HepG2 (cell line): ENCODE data around the gene TCN2. TPM values are rescaled to one million over a fixed set of nuclear protein-coding genes. Genes with fewer than 3 reads are reported as not detected.
A peak's percentile ranks its signal among the peaks of the same experiment; 100 is the strongest.

Source experiments
- BCLAF1 ChIP-seq: fragments of 450-650 bp; IDR thresholded peaks from 2 replicates; pipeline ENCODE4 v1.6.1; 2017; ENCODE audit warnings: mild to moderate bottlenecking
- FOXP4 ChIP-seq: sonication (generic); formaldehyde crosslinking; IDR thresholded peaks from 2 replicates; pipeline ENCODE4 v1.4.0; 2020; ENCODE audit warnings: missing genetic modification reagents
- GABPA ChIP-seq, 2 experiments: IDR thresholded peaks; 2 replicates each; pipeline ENCODE4 v1.6.1; 2011 to 2016; ENCODE audit warnings: low read depth in 2 of 2, low read length in 1 of 2, missing biosample characterization in 1 of 2, missing genetic modification characterization in 1 of 2
- HMGXB3 ChIP-seq: sonication (generic); formaldehyde crosslinking; IDR thresholded peaks from 2 replicates; pipeline ENCODE4 v1.4.0; 2020; ENCODE audit warnings: missing genetic modification reagents, borderline replicate concordance
- HMGXB4 ChIP-seq, 2 experiments: sonication (generic) in 1 of 2; formaldehyde crosslinking in 1 of 2; IDR thresholded peaks; 2 replicates each; pipeline versions ENCODE4 v1.4.0 to v1.6.1; 2018 to 2020; ENCODE audit warnings: missing genetic modification reagents in 2 of 2, borderline replicate concordance in 1 of 2, low read depth in 1 of 2, mild to moderate bottlenecking in 1 of 2, missing biosample characterization in 1 of 2
- MLX ChIP-seq: IDR thresholded peaks from 2 replicates; pipeline ENCODE4 v1.6.1; 2016
- MNT ChIP-seq: fragments of 450-650 bp; IDR thresholded peaks from 2 replicates; pipeline ENCODE4 v1.6.1; 2016
- PCBP2 ChIP-seq: fragments of 200-400 bp; formaldehyde crosslinking; optimal IDR thresholded peaks from 2 replicates; pipeline ENCODE3; 2018; ENCODE audit warnings: low read length, low read depth; ENCODE audit not compliant: poor library complexity, severe bottlenecking
- ZBTB44 ChIP-seq: sonication (generic); formaldehyde crosslinking; IDR thresholded peaks from 2 replicates; pipeline ENCODE4 v1.4.0; 2020; ENCODE audit warnings: missing genetic modification reagents
- ZNF260 ChIP-seq: sonication (generic); formaldehyde crosslinking; IDR thresholded peaks from 2 replicates; pipeline ENCODE4 v1.4.0; 2020; ENCODE audit warnings: missing genetic modification reagents, low read depth, mild to moderate bottlenecking, borderline replicate concordance
- polyA plus RNA-seq, 8 experiments: library from polyadenylated mRNA; depleted of rRNA in 3 of 8; stranded (reverse) in 7 of 8; unstranded in 1 of 8; fragments of >200 nt; fragmentation: Illumina TruSeq in 4 of 8; extraction: Trizol in 4 of 8; gene quantifications; 2 replicates each; pipeline versions ENCODE4 v1.2.1 to v1.2.3, GENCODE V29; 2011 to 2016; ENCODE audit warnings: low read depth in 4 of 8, missing spikeins in 1 of 8, mixed read lengths in 1 of 8; ENCODE audit not compliant: insufficient read depth in 1 of 8
- total RNA-seq, 5 experiments: library from RNA; depleted of rRNA; stranded (reverse); fragments of >200 nt; fragmentation: Illumina TruSeq; extraction: Trizol; gene quantifications; 2 replicates each; pipeline ENCODE4 v1.2.3, GENCODE V29; 2016; ENCODE audit warnings: low read depth in 1 of 5

The TCN2 gene
- total and polyA plus RNA-seq, 2 of the 13 experiments (the other 11 are each of a cell fraction or from before 2014, with no cell fraction given) = 0.29 to 0.31 TPM

- peak; percentile 9; the same call in 1 of the 2 replicates for TF ChIP-seq FOXP4 (CRISPR knock-in tag)
- TF ChIP-seq PCBP2 = no peak
- no peak for TF ChIP-seq MLX (CRISPR knock-in tag)
- TF ChIP-seq HMGXB4 (CRISPR knock-in tag; IDR thresholded peaks at IDR 0.05; ENCODE audit: borderline replicate concordance in 1 of 2, low read depth in 1 of 2) = 0 out of 4 replicates have a peak, but pooled peaks of 1 of the 2 experiments have one; percentile 47
- no peak for TF ChIP-seq ZNF260
- TF ChIP-seq BCLAF1 = no peak
- TF ChIP-seq ZBTB44 (CRISPR knock-in tag) = no peak
- TF ChIP-seq HMGXB3 (CRISPR knock-in tag) = no peak
- TF ChIP-seq MNT = peak; percentile 68
- peak; percentile 19; the same call in 1 of the 2 replicates for TF ChIP-seq GABPA (IDR thresholded peaks at IDR 0.05; ENCODE audit: low read depth, low read length)
- peak; percentile 62; the same call in 1 of the 2 replicates for TF ChIP-seq GABPA (CRISPR knock-in tag; IDR thresholded peaks at IDR 0.05; ENCODE audit: low read depth)
Measured at GRCh38 chr22:30605449-30606110, 1.4 kb upstream of the TCN2 start (continued).
